Measurements from ENCODE around the gene MACROD2. TPM values are rescaled to one million over a fixed set of nuclear protein-coding genes. Genes with fewer than 3 reads are reported as not detected.

Gene MACROD2
- polyA plus RNA-seq, 4 donors, result 13.0 to 15.9 (median 14.0) TPM

DNA sequence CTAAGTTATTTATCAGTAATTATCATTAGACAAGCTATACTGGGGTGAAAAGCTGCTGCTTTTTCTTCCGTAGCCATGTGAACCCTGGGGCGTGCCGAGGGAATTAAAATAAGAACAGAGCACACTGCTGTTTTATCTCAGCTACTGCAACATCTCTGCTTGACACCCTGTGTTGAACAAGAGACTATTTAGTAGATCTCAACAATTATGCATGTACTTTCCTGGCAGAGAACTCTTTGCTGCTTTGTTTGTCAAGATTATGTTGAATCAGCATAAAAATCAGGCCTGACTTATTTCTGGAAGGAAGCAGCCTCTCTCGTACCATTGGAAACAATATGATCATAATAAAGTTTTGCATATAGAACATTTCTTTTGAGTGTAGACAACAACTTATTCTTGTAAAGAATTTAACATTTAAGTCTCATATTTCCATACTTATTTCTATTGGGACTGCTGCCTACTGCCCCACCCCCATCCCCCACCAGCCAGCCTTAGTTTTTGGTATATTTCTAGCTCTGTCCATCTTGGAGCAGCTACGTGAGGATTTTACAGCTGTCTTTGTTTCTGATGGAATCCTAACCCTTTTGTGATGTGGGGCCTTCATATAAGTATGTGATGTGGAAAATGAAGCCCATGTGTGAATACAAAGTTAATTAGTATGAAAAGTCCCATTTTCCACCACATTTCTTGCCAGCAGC is 1566.5 kb downstream of the MACROD2 start:
- DNase-seq (ENCODE audit: low read depth in 4 of 4, low spot score in 2 of 4), result no peak

- no peak for DNase-seq (ENCODE audit: low read depth in 4 of 4, low spot score in 2 of 4)
Observed at GRCh38 chr20:15563836-15564235, 1568.5 kb downstream of the MACROD2 start.

GRCh38 chr20:15564981-15565380 is 1569.7 kb downstream of the MACROD2 start:
- no peak for DNase-seq (ENCODE audit: low read depth in 4 of 4, low spot score in 2 of 4)

- no peak for DNase-seq (ENCODE audit: low read depth in 4 of 4, low spot score in 2 of 4)
Observed at GRCh38 chr20:15565786-15566185, 1570.5 kb downstream of the MACROD2 start.

DNA sequence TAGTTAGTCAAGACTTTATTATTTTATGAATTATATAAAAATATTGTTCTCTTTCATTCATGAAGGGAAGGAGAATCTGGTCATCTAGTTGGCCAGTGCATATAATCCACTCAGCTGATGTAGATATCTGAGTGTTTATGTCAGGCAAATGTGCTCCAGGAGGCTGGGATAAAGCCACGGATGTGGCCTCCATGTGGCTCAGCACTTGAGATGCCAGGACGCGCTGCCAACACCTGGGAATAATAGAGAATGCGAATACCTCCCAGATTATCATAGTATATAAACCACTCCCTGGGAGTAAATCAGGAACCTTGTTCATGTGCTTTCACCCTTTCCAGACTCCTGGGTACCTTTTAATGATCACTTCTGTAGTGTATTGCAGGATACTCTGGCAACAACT is 1571.9 kb downstream of the MACROD2 start:
- DNase-seq (ENCODE audit: low read depth in 4 of 4, low spot score in 2 of 4), result no peak

GRCh38 chr20:15570156-15570555 is 1574.8 kb downstream of the MACROD2 start:
- no peak for DNase-seq (ENCODE audit: low read depth in 4 of 4, low spot score in 2 of 4)

DNA sequence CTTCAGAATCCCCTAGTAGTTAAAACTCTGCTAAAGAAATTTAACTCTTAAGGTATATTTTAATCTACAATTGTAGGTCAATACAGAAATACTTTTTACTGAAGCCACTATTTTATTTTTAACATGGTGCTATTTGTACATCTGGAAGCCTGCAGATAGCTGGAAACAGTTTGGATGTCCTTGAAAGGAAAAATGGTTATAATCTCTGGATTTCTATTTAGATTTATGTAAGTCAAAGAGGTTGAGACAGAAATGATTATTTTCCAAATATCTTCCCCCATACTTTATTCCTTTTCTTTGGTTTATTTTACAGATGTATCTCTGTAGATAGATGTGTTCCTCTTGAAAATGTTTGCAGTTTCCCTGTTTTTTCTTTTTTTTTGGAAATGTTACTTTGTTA is 1575.7 kb downstream of the MACROD2 start:
- DNase-seq (ENCODE audit: low read depth in 4 of 4, low spot score in 2 of 4), result no peak

- DNase-seq (ENCODE audit: low read depth in 4 of 4, low spot score in 2 of 4), result no peak
Observed at GRCh38 chr20:15575255-15575654, 1579.9 kb downstream of the MACROD2 start.

DNA sequence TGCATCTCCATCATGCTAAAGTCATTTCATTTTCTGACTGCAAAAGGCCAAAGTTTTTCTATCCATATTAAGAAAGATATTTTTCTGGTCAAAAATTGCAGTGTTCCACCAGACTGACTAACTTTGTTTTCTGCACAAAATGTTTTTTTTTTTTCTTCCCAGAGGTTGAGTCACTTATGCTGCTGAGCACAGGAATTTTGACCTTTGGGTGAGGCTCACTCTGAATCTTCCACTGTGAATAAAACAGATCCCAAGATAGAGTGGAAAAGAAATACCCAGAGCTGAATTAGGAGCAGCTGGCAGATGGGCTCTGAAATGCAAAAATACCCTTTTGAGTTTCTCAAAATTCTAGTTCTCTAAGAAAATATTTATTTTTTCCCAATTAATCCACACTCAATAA is 1581.1 kb downstream of the MACROD2 start:
- DNase-seq (ENCODE audit: low read depth in 4 of 4, low spot score in 2 of 4), result no peak

DNA sequence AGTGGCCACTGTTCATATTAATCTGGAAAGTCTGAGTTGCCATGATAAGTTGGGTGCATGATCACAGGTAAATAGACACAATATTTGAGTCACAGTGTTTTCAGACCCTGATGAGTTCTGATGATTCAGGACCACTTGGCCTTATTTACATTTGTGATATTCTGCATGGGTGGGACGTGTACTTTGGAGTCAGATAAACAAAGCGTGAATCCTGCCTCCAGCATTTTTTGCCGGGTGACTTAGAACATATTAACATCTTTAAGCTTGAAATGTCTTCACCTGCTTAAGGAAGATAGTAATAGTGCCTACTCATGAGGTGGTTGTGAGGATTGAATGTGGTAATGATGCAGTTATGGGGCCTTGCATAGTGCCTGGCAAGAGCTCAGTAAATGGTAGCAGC is 1582.8 kb downstream of the MACROD2 start:
- no peak for DNase-seq (ENCODE audit: low read depth in 4 of 4, low spot score in 2 of 4)

DNA sequence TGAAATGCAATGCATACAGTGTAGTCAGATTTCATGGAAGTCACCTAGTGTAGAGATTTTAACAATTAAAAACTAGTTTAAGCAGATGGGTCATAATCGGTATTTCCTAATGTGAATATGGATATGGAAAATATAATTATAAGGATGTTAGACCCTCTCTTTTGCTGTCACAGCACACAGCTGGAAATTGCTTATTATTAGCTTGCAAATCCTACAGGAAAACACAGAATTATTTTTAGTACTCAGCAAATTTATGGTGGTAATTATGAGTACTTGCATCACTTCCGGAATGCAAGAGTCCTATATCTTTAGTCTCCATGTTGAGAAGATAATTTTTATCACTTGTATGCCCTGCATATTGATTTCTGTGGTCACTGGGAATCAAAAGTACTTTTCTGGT is 1584.4 kb downstream of the MACROD2 start:
- no peak for DNase-seq (ENCODE audit: low read depth in 4 of 4, low spot score in 2 of 4)

DNA sequence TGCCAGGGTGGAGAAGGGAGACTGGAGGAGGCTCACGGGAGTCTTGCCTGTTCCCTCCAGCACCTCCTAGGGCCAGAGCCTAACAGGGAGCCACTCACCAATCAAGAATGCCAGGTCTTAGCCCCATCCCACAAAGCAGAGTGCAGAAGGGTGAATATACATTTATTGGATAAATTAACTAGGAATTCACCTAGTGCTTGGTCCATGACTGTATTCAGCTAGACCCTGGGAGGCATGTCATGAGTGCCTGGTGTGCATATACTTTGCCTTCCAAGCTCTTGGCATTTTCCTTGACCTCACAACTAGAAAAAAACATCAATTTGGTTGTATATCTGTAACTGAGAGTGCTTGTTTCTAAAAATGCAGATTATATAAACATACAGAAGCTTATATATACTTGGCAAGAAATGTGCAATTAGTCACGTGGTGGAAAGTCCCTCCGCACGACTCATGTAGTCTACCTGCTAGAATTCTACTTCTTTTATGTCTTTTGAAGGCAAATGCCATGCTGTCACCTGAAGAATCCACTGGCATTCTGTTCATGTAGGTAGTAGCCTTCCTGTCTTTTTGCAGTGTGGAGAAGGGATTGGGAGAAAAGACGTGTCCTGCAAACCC is 1586.9 kb downstream of the MACROD2 start:
- no peak for DNase-seq (ENCODE audit: low read depth in 4 of 4, low spot score in 2 of 4)

GRCh38 chr20:15584507-15584906 is 1589.2 kb downstream of the MACROD2 start:
- DNase-seq (ENCODE audit: low read depth in 4 of 4, low spot score in 2 of 4), result no peak

GRCh38 chr20:15593081-15593480 is 1597.8 kb downstream of the MACROD2 start:
- DNase-seq (ENCODE audit: low read depth in 4 of 4, low spot score in 2 of 4), result no peak

DNA sequence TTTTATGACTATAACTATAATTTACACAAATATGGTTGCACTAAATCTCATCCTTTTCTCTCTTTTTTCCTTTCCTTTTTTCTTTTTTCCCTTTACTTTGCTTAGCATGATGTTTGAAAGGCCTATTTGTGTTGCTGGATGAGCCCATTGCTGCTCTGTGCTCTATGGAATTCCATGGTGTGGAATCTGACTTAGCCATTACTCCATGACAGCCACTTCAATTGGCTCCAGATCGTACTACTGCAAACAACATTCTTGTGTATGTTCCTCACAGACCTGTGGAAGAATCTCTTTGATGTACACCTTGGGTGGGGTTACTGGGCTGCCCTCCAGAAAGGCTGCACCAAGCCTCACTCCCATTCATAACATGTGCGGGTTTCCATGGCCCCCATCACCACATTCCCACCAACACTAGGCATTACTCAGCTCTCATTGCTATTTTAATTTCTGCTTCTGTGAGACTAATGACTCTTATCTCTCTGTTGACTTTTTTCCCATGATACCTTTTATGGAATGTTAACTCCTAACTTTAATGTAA is 1598.9 kb downstream of the MACROD2 start:
- DNase-seq (ENCODE audit: low read depth in 4 of 4, low spot score in 2 of 4), result no peak

DNA sequence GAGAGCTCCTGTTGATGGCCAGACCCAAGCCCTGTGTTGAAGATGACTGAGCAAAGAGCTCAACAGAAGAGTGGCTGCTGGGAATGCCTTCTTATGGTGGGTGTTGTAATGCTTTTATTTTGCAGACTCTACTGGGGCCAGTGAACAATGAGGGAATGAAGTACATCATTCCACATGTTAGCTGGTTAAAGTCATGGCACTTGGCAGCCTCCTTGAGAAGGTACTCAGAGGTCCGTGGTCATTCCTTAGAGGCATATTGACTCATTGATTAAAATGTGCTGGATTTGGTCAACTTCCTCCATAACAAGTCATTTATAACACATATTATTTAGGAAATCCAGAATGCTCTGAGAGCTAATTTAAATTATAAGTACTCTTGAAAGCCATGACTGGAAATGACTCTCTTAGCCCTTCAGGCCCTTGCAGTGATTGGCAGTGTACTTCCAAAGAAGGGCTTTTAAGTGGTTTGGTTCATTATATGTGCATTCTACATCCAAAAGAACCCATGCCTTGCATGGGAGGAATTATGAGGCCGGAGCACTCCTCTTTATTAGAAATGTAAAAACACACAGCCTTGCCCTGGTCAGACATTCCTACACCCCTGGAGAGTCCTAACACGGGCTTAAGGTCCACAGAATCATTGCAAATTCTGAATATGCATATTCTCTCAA is 1601.0 kb downstream of the MACROD2 start:
- DNase-seq (ENCODE audit: low read depth in 4 of 4, low spot score in 2 of 4), result no peak

DNA sequence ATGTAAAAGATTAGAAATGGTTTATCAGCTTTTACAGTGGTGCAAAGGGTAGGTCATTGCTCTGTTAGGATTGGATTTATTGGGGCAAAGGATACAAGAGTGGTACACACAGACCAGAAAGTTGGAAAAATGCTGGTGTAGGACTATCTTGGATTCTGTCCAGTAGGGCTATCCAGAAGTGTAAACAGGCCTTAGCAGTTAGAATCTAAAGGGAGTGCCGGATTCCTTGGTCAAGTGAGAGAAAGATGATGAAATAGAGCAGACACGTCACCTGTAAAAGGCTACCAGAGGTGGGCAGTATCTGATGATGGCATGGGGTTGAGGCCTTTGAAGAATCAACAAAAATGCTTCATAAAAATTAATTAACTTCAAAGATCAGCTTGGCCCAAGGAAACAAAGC is 1602.0 kb downstream of the MACROD2 start:
- DNase-seq (ENCODE audit: low read depth in 4 of 4, low spot score in 2 of 4), result no peak

DNA sequence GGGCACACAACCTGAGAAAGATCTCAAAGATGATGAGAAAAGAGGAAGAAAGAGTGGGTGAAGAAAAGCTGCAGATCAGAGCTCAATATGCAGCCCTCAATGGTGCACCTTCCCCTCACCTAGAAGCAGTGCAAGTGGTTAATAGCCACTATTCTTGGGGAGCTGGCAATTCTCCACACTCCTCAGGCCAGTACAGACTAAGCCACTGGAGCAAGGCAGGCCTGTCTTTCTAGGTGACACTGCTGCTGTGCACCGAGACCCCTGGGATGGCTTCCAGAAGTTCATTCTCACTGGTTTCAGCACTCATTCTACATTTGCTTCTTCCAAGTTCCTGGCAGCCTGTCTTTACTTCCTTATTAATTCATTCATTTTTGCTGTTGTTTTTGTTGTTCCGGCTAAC is 1604.6 kb downstream of the MACROD2 start:
- DNase-seq (ENCODE audit: low read depth in 4 of 4, low spot score in 2 of 4), result no peak

GRCh38 chr20:15600565-15600964 is 1605.2 kb downstream of the MACROD2 start:
- no peak for DNase-seq (ENCODE audit: low read depth in 4 of 4, low spot score in 2 of 4)

DNA sequence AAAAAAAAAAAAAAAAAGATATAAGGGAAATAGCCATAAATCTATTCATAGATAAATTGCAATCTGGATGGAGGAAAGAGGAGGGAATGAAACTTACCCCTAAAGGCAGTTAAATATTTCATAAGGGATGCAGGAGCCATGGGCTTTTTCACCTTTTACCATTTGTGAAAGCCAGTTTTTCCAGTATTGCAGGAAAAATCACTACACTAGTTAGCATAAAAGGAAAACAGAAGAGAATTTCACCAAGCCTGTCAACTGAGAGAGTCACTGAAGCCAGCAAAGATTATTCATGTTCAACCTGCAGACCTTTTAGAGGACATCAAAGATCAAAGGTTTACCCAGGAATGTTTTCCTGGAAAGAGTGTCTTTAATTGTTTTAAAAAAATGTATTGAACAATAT is 1608.2 kb downstream of the MACROD2 start:
- peak in 2 of 4 donors; percentile 21 to 33 for DNase-seq (ENCODE audit: low read depth in 4 of 4, low spot score in 2 of 4)

DNA sequence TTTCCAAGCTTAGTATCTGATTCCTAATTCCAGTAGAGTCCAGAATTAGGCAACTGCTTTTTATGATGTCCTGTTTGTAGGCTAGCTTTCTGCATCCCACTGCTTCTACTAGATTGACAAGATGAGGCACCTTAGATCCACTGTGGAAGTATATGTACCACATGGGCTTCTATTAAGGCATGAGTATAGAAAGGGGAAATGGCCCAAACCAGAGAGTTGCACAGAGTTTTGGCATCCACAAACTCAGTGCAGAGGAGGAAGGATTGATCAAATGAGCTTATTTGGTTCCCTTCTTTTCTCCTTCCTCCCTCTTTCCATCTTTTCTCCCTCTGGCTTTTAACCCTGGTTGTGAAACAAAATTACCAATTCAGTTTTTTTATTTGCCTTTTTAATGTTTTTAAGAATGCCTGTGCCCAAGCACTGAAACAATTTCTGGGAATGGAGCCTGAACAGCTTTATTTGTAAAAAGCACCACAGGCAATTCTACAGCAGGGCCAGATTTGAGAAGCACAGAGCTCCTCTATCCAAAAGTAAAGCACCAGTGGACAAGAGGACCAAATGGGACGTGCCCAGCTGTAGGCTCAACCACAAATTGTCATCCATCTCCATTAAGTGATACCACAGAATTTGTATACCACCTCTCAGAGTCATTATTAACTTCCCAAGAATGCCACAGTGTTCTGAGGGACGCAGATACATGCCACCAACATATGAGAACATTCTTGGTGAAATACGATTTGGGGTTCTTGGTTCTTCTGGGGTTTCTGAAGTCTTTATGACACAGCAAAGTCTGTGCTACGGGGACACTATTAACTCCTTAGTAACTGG is 1608.9 kb downstream of the MACROD2 start:
- no peak for DNase-seq (ENCODE audit: low read depth in 4 of 4, low spot score in 2 of 4)

Data from left renal cortex interstitium (tissue), 4 donors.